ENCODE measurements around the gene URB1.

URB1 gene

GRCh38 chr21:32366191-32366590 is 26.6 kb downstream of the URB1 start:
- Histone ChIP-seq H3K36me3 (ENCODE audit: control insufficient read depth in 4 of 4, insufficient read depth in 4 of 4, low read length in 3 of 4) (peaks cover 17 to 90% (median 73%) of the 10 kb centered on the region in 4 experiments), H3K27me3 (replicated peaks in 2 of 5; ENCODE audit: control insufficient read depth in 4 of 5, insufficient read depth in 5 of 5, low read length in 4 of 5) (no peaks in the 10 kb centered on the region)

GRCh38 chr21:32364796-32365195 is 28.0 kb downstream of the URB1 start:
- WGBS (ENCODE audit: insufficient coverage): 96% methylated on average over 3 of the region's 4 CpGs
- Histone ChIP-seq H3K4me3 (ENCODE audit: control insufficient read depth in 1 of 7, extremely low read depth in 1 of 7, insufficient read depth in 4 of 7, low read depth in 2 of 7, low read length in 6 of 7) (no peak overlapping the region), H3K27me3 (replicated peaks in 2 of 5; ENCODE audit: control insufficient read depth in 4 of 5, insufficient read depth in 5 of 5, low read length in 4 of 5) (no peaks in the 10 kb centered on the region), H3K36me3 (ENCODE audit: control insufficient read depth in 4 of 4, insufficient read depth in 4 of 4, low read length in 3 of 4) (peaks cover 21 to 92% (median 71%) of the 10 kb centered on the region in 4 experiments), H3K9me3 (ENCODE audit: control extremely low read depth in 1 of 5, control insufficient read depth in 4 of 5, insufficient read depth in 2 of 5, low read depth in 1 of 5, low read length in 4 of 5) (no peaks in the 10 kb centered on the region), H3K27ac (ENCODE audit: insufficient read depth in 1 of 2, low read depth in 1 of 2, low read length in 2 of 2, poor library complexity in 1 of 2, severe bottlenecking in 2 of 2) (no peak overlapping the region), H3K4me1 (ENCODE audit: control extremely low read depth in 1 of 4, control insufficient read depth in 4 of 4, insufficient read depth in 4 of 4, low read length in 3 of 4) (no peaks in the 10 kb centered on the region)
- no peak for DNase-seq
- CTCF ChIA-PET: interaction anchor here (0.6 kb wide), 1 partner anchor 32 kb away, joined by 3 read pairs; no protein-coding TSS in a partner anchor
- POLR2A ChIA-PET: no interaction called here

More at GRCh38 chr21:32366191-32366590, 26.6 kb downstream of the URB1 start:
- no peaks in the 10 kb centered on the region for H3K9me3 ChIP-seq (ENCODE audit: control extremely low read depth in 1 of 5, control insufficient read depth in 4 of 5, insufficient read depth in 2 of 5, low read depth in 1 of 5, low read length in 4 of 5)
- 100% methylated on average over 4 of the region's 4 CpGs for WGBS (ENCODE audit: insufficient coverage)
- H3K4me1 ChIP-seq (ENCODE audit: control extremely low read depth in 1 of 4, control insufficient read depth in 4 of 4, insufficient read depth in 4 of 4, low read length in 3 of 4): no peaks in the 10 kb centered on the region
- ChIA-PET POLR2A (no interaction called here), CTCF (no interaction called here)
- no peak for DNase-seq
- no peak overlapping the region for H3K4me3 ChIP-seq (ENCODE audit: control insufficient read depth in 1 of 7, extremely low read depth in 1 of 7, insufficient read depth in 4 of 7, low read depth in 2 of 7, low read length in 6 of 7)
- no peak overlapping the region for H3K27ac ChIP-seq (ENCODE audit: insufficient read depth in 1 of 2, low read depth in 1 of 2, low read length in 2 of 2, poor library complexity in 1 of 2, severe bottlenecking in 2 of 2)

DNA sequence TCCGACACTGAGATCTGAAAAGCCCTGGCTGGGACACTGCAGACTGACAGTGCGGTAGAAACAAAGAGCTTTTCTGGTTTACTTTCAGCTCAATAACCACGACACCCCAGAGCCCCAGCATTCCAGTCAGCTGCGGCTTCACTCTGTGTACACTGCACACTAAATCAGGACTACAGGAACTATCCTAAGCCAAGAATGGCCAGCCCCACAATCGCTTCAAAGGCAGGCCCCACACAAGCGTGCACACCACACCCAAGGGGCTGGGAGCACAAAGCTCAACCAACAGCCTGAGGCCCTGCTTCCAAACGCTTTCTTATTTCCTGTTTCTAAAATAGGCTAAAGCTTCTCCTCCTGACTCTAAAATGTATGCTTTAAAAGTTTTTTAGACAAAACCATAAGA is 28.4 kb downstream of the URB1 start:
- Histone ChIP-seq H3K4me3 (ENCODE audit: control insufficient read depth in 1 of 7, extremely low read depth in 1 of 7, insufficient read depth in 4 of 7, low read depth in 2 of 7, low read length in 6 of 7) (no peak overlapping the region), H3K27me3 (replicated peaks in 2 of 5; ENCODE audit: control insufficient read depth in 4 of 5, insufficient read depth in 5 of 5, low read length in 4 of 5) (no peaks in the 10 kb centered on the region), H3K4me1 (ENCODE audit: control extremely low read depth in 1 of 4, control insufficient read depth in 4 of 4, insufficient read depth in 4 of 4, low read length in 3 of 4) (no peaks in the 10 kb centered on the region), H3K9me3 (ENCODE audit: control extremely low read depth in 1 of 5, control insufficient read depth in 4 of 5, insufficient read depth in 2 of 5, low read depth in 1 of 5, low read length in 4 of 5) (no peaks in the 10 kb centered on the region), H3K27ac (ENCODE audit: insufficient read depth in 1 of 2, low read depth in 1 of 2, low read length in 2 of 2, poor library complexity in 1 of 2, severe bottlenecking in 2 of 2) (no peak overlapping the region), H3K36me3 (ENCODE audit: control insufficient read depth in 4 of 4, insufficient read depth in 4 of 4, low read length in 3 of 4) (peaks cover 21 to 95% (median 71%) of the 10 kb centered on the region in 4 experiments)
- CTCF ChIA-PET: interaction anchor here (0.6 kb wide), 1 partner anchor 32 kb away, joined by 3 read pairs; no protein-coding TSS in a partner anchor
- WGBS (ENCODE audit: insufficient coverage): 92% methylated on average over 5 of the region's 7 CpGs
- no peak for DNase-seq
- POLR2A ChIA-PET: interaction anchor here (0.7 kb wide), 1 partner anchor 81 kb away, joined by 3 read pairs; no protein-coding TSS in a partner anchor

DNA sequence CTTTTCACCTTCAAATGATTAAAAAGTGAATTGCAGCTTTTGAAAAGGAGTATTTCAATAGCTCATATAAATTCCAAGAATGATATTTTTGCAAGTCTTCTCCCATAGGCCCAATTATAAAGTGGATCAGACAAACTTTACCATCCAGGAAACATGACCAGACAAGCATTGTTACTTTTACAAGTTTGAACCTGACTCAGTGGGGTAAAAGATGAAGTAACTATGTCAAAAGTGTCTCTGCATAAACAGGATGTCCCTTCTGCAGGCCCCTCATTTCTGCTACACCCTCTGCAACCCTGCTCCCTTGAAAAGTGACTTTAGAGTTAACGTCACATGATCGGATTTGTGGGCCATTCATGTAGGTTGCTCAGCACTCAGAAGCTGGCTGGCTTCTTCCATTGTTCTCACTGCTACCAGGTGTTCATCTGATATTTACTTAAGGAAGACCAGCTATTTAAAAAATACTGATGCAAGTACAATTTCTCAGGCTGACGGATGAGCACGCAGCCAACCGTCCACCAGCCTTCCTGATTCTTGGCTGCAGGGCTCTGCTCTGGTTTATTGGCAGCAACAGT is 32.3 kb downstream of the URB1 start:
- peaks cover 24 to 96% (median 76%) of the 10 kb centered on the region in 4 experiments for H3K36me3 ChIP-seq (ENCODE audit: control insufficient read depth in 4 of 4, insufficient read depth in 4 of 4, low read length in 3 of 4)
- POLR2A ChIA-PET: no interaction called here
- H3K27me3 ChIP-seq (replicated peaks in 2 of 5; ENCODE audit: control insufficient read depth in 4 of 5, insufficient read depth in 5 of 5, low read length in 4 of 5): no peaks in the 10 kb centered on the region
- WGBS (ENCODE audit: insufficient coverage): 97% methylated on average over 5 of the region's 5 CpGs
- CTCF ChIA-PET: no interaction called here
- DNase-seq: no peak
- H3K9me3 ChIP-seq (ENCODE audit: control extremely low read depth in 1 of 5, control insufficient read depth in 4 of 5, insufficient read depth in 2 of 5, low read depth in 1 of 5, low read length in 4 of 5): no peaks in the 10 kb centered on the region
- no peaks in the 10 kb centered on the region for H3K4me1 ChIP-seq (ENCODE audit: control extremely low read depth in 1 of 4, control insufficient read depth in 4 of 4, insufficient read depth in 4 of 4, low read length in 3 of 4)
- no peak overlapping the region for H3K4me3 ChIP-seq (ENCODE audit: control insufficient read depth in 1 of 7, extremely low read depth in 1 of 7, insufficient read depth in 4 of 7, low read depth in 2 of 7, low read length in 6 of 7)
- H3K27ac ChIP-seq (ENCODE audit: insufficient read depth in 1 of 2, low read depth in 1 of 2, low read length in 2 of 2, poor library complexity in 1 of 2, severe bottlenecking in 2 of 2): no peak overlapping the region

DNA sequence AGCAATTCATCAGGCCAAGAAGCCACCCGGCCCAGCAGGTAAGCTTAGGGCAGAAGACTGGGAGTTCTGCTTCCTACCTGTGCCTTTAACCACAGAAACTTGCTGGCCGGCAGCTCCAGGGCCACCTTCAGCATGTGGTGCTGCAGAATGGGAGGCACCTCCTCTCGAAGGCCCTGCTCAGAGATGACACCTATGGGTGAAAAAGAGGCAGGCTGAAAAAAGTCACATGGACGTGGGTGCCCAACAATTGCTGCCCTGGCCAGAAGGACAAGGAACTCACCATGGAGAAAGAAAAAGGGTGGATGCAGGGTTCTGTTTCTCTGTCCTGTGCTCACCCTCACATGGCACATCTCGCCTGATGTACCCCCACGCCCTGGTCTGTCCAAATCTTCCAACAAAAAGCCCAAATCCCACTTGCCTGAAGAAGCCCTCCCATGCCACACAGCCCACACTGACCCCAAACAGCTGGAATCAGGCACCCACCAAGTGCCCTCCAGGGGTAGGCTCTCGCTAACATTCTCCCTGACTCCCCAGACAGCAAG is 33.0 kb downstream of the URB1 start:
- no peak for DNase-seq
- H3K9me3 ChIP-seq (ENCODE audit: control extremely low read depth in 1 of 5, control insufficient read depth in 4 of 5, insufficient read depth in 2 of 5, low read depth in 1 of 5, low read length in 4 of 5): no peaks in the 10 kb centered on the region
- H3K4me1 ChIP-seq (ENCODE audit: control extremely low read depth in 1 of 4, control insufficient read depth in 4 of 4, insufficient read depth in 4 of 4, low read length in 3 of 4): no peaks in the 10 kb centered on the region
- peaks cover 23 to 97% (median 80%) of the 10 kb centered on the region in 4 experiments for H3K36me3 ChIP-seq (ENCODE audit: control insufficient read depth in 4 of 4, insufficient read depth in 4 of 4, low read length in 3 of 4)
- no peak overlapping the region for H3K27ac ChIP-seq (ENCODE audit: insufficient read depth in 1 of 2, low read depth in 1 of 2, low read length in 2 of 2, poor library complexity in 1 of 2, severe bottlenecking in 2 of 2)
- H3K27me3 ChIP-seq (replicated peaks in 2 of 5; ENCODE audit: control insufficient read depth in 4 of 5, insufficient read depth in 5 of 5, low read length in 4 of 5): no peaks in the 10 kb centered on the region
- no peak overlapping the region for H3K4me3 ChIP-seq (ENCODE audit: control insufficient read depth in 1 of 7, extremely low read depth in 1 of 7, insufficient read depth in 4 of 7, low read depth in 2 of 7, low read length in 6 of 7)
- CTCF ChIA-PET: no interaction called here
- POLR2A ChIA-PET: no interaction called here
- WGBS (ENCODE audit: insufficient coverage): 88% methylated on average over 5 of the region's 7 CpGs

DNA sequence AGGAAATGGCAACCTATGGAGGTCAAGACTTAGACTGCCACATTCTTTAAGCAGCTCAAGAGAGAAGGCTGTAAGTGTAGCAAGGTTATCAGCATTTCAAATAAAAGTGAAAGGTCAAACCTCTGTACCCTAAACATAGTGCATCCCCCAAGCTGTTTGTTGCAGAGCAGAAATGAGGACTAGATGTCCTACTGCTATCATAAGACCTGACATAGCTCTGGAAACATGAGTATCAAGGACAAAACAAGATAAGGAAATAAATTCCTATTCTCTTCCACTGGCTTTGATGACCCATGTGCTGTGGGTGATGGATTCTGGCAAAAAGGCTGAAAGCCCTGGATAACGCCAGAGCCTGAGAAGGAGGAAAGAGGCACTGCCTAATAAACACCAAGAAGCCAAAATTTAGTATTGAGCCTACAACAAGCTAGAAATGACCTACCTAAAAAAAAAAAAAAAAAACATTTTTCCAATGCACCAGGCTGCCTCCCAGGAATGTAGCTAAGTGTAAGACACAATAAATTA is 35.9 kb downstream of the URB1 start:
- no peak overlapping the region for H3K27ac ChIP-seq (ENCODE audit: insufficient read depth in 1 of 2, low read depth in 1 of 2, low read length in 2 of 2, poor library complexity in 1 of 2, severe bottlenecking in 2 of 2)
- H3K27me3 ChIP-seq (replicated peaks in 2 of 5; ENCODE audit: control insufficient read depth in 4 of 5, insufficient read depth in 5 of 5, low read length in 4 of 5): no peaks in the 10 kb centered on the region
- no peaks in the 10 kb centered on the region for H3K9me3 ChIP-seq (ENCODE audit: control extremely low read depth in 1 of 5, control insufficient read depth in 4 of 5, insufficient read depth in 2 of 5, low read depth in 1 of 5, low read length in 4 of 5)
- CTCF ChIA-PET: no interaction called here
- H3K4me3 ChIP-seq (ENCODE audit: control insufficient read depth in 1 of 7, extremely low read depth in 1 of 7, insufficient read depth in 4 of 7, low read depth in 2 of 7, low read length in 6 of 7): no peak overlapping the region
- POLR2A ChIA-PET: no interaction called here
- H3K4me1 ChIP-seq (ENCODE audit: control extremely low read depth in 1 of 4, control insufficient read depth in 4 of 4, insufficient read depth in 4 of 4, low read length in 3 of 4): no peaks in the 10 kb centered on the region
- DNase-seq: no peak
- H3K36me3 ChIP-seq (ENCODE audit: control insufficient read depth in 4 of 4, insufficient read depth in 4 of 4, low read length in 3 of 4): peaks cover 29 to 97% (median 86%) of the 10 kb centered on the region in 4 experiments
- no CpG with 5 or more reads among the region's 1 CpG for WGBS (ENCODE audit: insufficient coverage)

DNA sequence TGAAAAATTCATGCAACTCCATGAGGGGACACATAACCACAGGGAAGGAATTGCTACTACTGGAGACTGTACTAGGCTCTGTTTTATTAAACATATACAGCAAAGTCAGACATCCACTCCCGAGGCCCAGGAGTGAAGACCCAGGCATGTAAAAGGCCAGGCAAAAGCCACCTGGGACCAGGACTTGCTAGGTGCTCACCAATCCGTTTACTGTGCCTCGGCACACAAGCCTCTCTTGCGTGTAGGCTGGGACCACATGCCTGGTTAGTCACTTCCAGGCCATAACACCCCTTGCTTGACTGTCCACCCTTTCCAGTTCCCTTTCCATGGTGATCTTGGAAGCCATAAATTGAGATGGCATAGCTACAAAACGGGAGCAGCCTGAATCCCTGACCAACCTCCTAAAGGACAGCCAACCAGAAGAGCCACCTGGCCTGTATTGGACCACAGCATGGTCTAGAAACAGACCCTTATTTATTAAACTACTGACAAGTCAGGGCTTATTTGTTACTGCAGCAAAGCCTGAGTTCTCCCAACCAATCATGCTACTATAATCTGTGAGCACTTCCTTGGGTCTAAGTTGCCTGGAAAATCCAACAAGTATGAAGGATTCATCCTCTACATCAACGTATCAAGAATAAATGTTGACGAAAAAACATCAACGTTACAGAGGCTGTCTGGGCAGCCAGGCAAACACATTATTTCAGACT is 39.7 kb downstream of the URB1 start:
- POLR2A ChIA-PET: no interaction called here
- Histone ChIP-seq H3K4me1 (ENCODE audit: control extremely low read depth in 1 of 4, control insufficient read depth in 4 of 4, insufficient read depth in 4 of 4, low read length in 3 of 4) (no peaks in the 10 kb centered on the region), H3K27me3 (replicated peaks in 2 of 5; ENCODE audit: control insufficient read depth in 4 of 5, insufficient read depth in 5 of 5, low read length in 4 of 5) (no peaks in the 10 kb centered on the region), H3K36me3 (ENCODE audit: control insufficient read depth in 4 of 4, insufficient read depth in 4 of 4, low read length in 3 of 4) (peaks cover 21 to 98% (median 86%) of the 10 kb centered on the region in 4 experiments), H3K27ac (ENCODE audit: insufficient read depth in 1 of 2, low read depth in 1 of 2, low read length in 2 of 2, poor library complexity in 1 of 2, severe bottlenecking in 2 of 2) (no peak overlapping the region), H3K9me3 (ENCODE audit: control extremely low read depth in 1 of 5, control insufficient read depth in 4 of 5, insufficient read depth in 2 of 5, low read depth in 1 of 5, low read length in 4 of 5) (no peaks in the 10 kb centered on the region), H3K4me3 (ENCODE audit: control insufficient read depth in 1 of 7, extremely low read depth in 1 of 7, insufficient read depth in 4 of 7, low read depth in 2 of 7, low read length in 6 of 7) (no peak overlapping the region)
- CTCF ChIA-PET: interaction anchor here (1.5 kb wide), 1 partner anchor 8 kb away, joined by 5 read pairs; no protein-coding TSS in a partner anchor
- DNase-seq: no peak
- WGBS (ENCODE audit: insufficient coverage): 100% methylated on average over 8 of the region's 8 CpGs
